ENCODE measurements around the gene SLC38A1.

The SLC38A1 gene

DNA sequence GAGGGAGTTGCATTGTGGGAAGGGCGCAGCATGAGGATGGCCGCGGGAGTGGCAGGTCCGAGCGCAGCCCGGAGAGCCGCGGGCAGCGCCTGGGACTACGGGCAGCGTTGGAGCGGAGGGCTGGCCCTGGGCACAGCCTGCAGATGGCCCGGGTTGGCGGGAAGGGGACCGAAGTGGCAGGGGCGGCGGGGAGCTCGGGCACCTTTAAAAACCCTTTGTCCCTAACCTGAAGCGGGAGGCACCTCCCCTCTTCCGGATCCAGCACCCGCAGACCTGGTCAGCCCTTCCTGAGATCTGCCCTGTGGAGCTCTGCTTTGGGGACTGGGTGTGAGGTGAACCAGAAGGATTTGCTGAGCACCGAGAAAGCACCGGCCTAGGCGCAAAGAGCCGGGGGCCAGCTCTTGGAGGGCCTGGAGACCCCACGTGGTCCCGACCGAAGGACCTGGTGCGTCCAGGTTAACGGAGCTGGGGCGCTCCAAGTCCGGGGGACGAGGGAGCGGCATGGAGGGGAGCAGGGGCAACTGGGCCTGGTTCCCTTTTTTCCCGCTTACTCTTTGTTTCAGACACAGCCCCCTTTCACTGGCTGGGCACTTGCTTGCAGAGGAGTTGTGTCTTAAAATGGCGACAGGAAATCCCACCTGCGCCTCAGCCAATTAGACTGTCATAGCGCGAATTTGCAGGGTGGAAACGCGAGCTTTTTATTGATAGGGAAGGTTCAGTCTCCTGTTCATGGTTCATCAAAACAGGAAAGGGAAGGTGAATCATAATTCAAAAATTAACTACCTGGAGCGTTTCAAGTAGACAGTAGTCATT, 792 bp upstream of the SLC38A1 start:
- H3K4me3 ChIP-seq (ENCODE audit: low read depth, low read length) = peak overlapping the region; percentile 80
- peak; percentile 50 for DNase-seq (ENCODE audit: low read depth)
- no peak for TF ChIP-seq CTCF (IDR thresholded peaks at IDR 0.05; ENCODE audit: low read depth, low read length, missing control alignments)

GRCh38 chr12:46267825-46268582, 839 bp downstream of the SLC38A1 start:
- no peak for DNase-seq (ENCODE audit: low read depth)
- TF ChIP-seq CTCF (IDR thresholded peaks at IDR 0.05; ENCODE audit: low read depth, low read length, missing control alignments) = no peak
- peak overlapping the region; percentile 80 for H3K4me3 ChIP-seq (ENCODE audit: low read depth, low read length)

GRCh38 chr12:46267575-46267824, 1.3 kb downstream of the SLC38A1 start:
- H3K4me3 ChIP-seq (ENCODE audit: low read depth, low read length) = peak overlapping the region; percentile 80
- no peak for TF ChIP-seq CTCF (IDR thresholded peaks at IDR 0.05; ENCODE audit: low read depth, low read length, missing control alignments)
- DNase-seq (ENCODE audit: low read depth) = no peak

- H3K4me3 ChIP-seq (ENCODE audit: low read depth, low read length) = peak overlapping the region; percentile 80
- no peak for TF ChIP-seq CTCF (IDR thresholded peaks at IDR 0.05; ENCODE audit: low read depth, low read length, missing control alignments)
- peak; percentile 34 for DNase-seq (ENCODE audit: low read depth)
Observed at GRCh38 chr12:46266869-46267574, 1.8 kb downstream of the SLC38A1 start.

DNA sequence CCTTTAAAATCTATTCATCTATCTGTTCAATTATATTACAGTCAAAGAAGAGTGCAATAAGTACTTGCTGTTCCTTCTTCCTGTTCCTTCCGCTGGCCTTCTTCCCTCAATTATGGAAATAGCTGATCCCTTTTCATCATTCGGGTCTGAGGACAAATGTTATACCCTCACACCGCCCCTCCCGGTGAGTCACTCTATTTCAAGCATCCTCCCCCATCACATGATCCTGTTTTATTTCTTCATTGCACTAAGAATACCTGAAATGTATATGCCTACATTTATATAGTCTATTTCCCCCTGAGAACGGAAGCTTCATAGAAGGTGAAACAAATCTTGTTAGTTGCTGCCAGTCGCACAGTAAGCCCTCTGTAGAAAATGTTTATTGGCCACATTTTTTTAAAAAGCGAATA, 2.5 kb downstream of the SLC38A1 start:
- peak overlapping the region; percentile 80 for H3K4me3 ChIP-seq (ENCODE audit: low read depth, low read length)
- no peak for TF ChIP-seq CTCF (IDR thresholded peaks at IDR 0.05; ENCODE audit: low read depth, low read length, missing control alignments)
- DNase-seq (ENCODE audit: low read depth) = no peak

- peak; percentile 24 for DNase-seq (ENCODE audit: low read depth)
- no peak for TF ChIP-seq CTCF (IDR thresholded peaks at IDR 0.05; ENCODE audit: low read depth, low read length, missing control alignments)
- H3K4me3 ChIP-seq (ENCODE audit: low read depth, low read length) = peak overlapping the region; percentile 80
Observed at GRCh38 chr12:46265734-46266133, 3.1 kb downstream of the SLC38A1 start.

All from GM12864 (cell line).